ENCODE measurements around the gene CRAT. TPM values are rescaled to one million over a fixed set of nuclear protein-coding genes. Genes with fewer than 3 reads are reported as not detected.

The CRAT gene
- total RNA-seq, 1 experiment from 2014 or later, result 13.9 TPM

- H3K27ac ChIP-seq, result no peak overlapping the region
- H3K4me1 ChIP-seq, result peaks cover 4% of the 10 kb centered on the region; the same call in 1 of the 2 replicates
- H3K4me3 ChIP-seq, result no peak overlapping the region
- H3K9me3 ChIP-seq (replicated peaks), result no peaks in the 10 kb centered on the region
- DNase-seq, result no peak
- no peaks in the 10 kb centered on the region for H3K36me3 ChIP-seq
- H3K27me3 ChIP-seq, result no peaks in the 10 kb centered on the region
Measured at GRCh38 chr9:129074106-129074505, 36.5 kb downstream of the CRAT start.

GRCh38 chr9:129073404-129073803 lies 37.2 kb downstream of the CRAT start:
- DNase-seq, result no peak
- Histone ChIP-seq H3K36me3 (no peaks in the 10 kb centered on the region), H3K9me3 (replicated peaks) (no peaks in the 10 kb centered on the region), H3K27ac (no peak overlapping the region), H3K27me3 (no peaks in the 10 kb centered on the region), H3K4me1 (peaks cover 8% of the 10 kb centered on the region; the same call in 1 of the 2 replicates), H3K4me3 (no peak overlapping the region)

- no peak for DNase-seq
- H3K4me3 ChIP-seq, result no peak overlapping the region
- no peak overlapping the region for H3K27ac ChIP-seq
- no peaks in the 10 kb centered on the region for H3K9me3 ChIP-seq (replicated peaks)
- H3K4me1 ChIP-seq, result peaks cover 8% of the 10 kb centered on the region; the same call in 1 of the 2 replicates
- H3K36me3 ChIP-seq, result 0 out of 2 replicates have a peak, but pooled peaks cover 5% of the 10 kb centered on the region
- H3K27me3 ChIP-seq, result no peaks in the 10 kb centered on the region
Measured at GRCh38 chr9:129072171-129072570, 38.4 kb downstream of the CRAT start.

DNA sequence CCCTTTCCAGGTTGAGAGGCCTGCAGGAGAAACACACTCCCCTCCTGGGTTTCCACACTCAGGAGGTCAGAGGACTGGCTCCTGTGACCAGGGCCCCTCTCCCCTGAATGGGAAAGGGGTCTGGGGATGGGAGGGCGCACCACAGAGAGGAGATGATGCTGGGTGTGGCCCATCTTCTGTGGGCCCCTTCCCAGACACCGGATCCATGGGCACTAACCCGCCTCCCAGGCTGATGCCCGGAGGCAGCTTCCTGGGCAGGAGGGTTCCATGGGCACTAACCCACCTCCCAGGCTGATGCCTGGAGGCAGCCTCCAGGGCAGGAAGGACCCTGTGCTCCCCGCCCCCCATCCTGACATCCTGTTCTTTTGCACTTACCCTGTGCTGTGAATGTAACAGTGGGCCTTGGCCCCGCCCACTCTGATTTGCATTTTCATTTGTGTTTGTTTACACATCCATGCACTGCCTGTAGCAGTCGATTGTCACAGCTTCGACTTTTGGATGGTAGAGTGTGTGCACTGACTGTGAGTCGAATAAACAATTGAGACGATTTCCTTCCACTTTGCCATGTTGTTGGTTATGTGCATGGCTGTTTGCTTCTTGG lies 39.0 kb downstream of the CRAT start:
- DNase-seq, result no peak
- H3K4me1 ChIP-seq, result peaks cover 8% of the 10 kb centered on the region; the same call in 1 of the 2 replicates
- no peak overlapping the region for H3K4me3 ChIP-seq
- no peaks in the 10 kb centered on the region for H3K9me3 ChIP-seq (replicated peaks)
- H3K36me3 ChIP-seq, result 0 out of 2 replicates have a peak, but pooled peaks cover 5% of the 10 kb centered on the region
- no peak overlapping the region for H3K27ac ChIP-seq
- no peaks in the 10 kb centered on the region for H3K27me3 ChIP-seq

- no peak for DNase-seq
- Histone ChIP-seq H3K9me3 (replicated peaks) (no peaks in the 10 kb centered on the region), H3K4me1 (peaks cover 8% of the 10 kb centered on the region; the same call in 1 of the 2 replicates), H3K4me3 (no peak overlapping the region), H3K27me3 (no peaks in the 10 kb centered on the region), H3K27ac (no peak overlapping the region), H3K36me3 (peaks cover 5% of the 10 kb centered on the region; the same call in 1 of the 2 replicates)
Measured at GRCh38 chr9:129070696-129071525, 39.7 kb downstream of the CRAT start.

DNA sequence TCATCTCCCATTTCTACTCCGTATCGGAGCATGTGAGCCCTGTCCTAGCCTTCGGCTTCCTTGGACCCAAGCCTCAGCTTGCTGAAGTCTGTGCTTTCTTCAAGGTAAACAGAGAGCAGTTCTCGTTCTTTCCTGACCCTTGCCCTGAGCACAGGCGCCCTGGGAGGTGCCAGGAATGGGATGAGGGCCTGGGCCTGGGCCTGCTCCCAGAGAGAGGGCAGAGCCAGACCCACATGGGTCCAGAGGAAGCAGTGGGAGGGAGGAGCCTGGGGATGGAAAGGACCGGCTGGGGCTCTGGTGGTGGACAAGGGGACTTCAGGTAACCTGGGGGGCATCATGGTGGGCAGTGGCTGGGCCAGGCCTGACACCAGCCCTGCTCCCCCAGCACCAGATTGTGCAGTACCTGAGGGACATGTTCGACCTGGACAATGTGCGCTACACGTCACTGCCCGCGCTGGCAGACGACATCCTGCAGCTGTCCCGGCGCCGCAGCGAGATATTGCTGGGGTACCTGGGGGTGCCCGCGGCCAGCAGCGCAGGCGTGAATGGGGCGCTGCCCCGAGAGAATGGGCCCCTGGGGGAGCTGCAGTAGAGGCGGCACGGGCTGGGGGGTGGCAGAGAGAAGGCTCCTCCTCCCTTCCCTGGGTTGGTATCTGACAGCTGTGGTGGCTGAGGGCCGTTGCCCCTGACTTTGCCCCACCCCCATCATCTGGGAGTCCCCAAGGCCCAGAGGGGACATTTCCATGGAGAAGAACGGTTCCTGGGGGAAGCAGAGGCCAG lies 40.5 kb downstream of the CRAT start:
- Histone ChIP-seq H3K4me3 (no peak overlapping the region), H3K36me3 (peaks cover 14% of the 10 kb centered on the region), H3K27me3 (no peaks in the 10 kb centered on the region), H3K4me1 (peaks cover 8% of the 10 kb centered on the region; the same call in 1 of the 2 replicates), H3K9me3 (replicated peaks) (no peaks in the 10 kb centered on the region), H3K27ac (no peak overlapping the region)
- DNase-seq, result no peak

- Histone ChIP-seq H3K4me1 (peaks cover 8% of the 10 kb centered on the region; the same call in 1 of the 2 replicates), H3K9me3 (replicated peaks) (no peaks in the 10 kb centered on the region), H3K27ac (peak overlapping the region; percentile 29), H3K36me3 (peaks cover 15% of the 10 kb centered on the region), H3K27me3 (no peaks in the 10 kb centered on the region), H3K4me3 (no peak overlapping the region)
- DNase-seq, result peak; percentile 79
Measured at GRCh38 chr9:129068990-129069861, 41.4 kb downstream of the CRAT start.

DNA sequence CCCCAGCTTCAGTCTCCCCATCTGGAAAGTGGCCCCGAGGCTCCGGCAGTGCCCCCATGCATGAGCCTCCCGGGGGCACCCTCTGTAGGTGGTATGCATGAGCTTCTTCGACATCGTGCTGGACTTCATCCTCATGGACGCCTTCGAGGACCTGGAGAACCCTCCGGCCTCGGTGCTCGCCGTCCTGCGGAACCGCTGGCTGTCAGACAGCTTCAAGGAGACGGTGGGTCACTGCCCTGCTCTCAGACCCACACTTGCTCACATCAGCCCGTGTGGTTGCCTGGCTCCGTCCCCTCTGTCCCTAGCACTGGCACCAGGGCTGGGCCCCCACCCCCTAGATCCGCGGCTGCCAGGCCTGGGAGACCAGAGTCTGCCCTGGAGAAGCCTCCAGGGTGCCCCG lies 42.5 kb downstream of the CRAT start:
- Histone ChIP-seq H3K9me3 (replicated peaks) (no peaks in the 10 kb centered on the region), H3K36me3 (peaks cover 18% of the 10 kb centered on the region), H3K27ac (no peak overlapping the region), H3K27me3 (no peaks in the 10 kb centered on the region), H3K4me1 (peaks cover 8% of the 10 kb centered on the region; the same call in 1 of the 2 replicates), H3K4me3 (no peak overlapping the region)
- no peak for DNase-seq

DNA sequence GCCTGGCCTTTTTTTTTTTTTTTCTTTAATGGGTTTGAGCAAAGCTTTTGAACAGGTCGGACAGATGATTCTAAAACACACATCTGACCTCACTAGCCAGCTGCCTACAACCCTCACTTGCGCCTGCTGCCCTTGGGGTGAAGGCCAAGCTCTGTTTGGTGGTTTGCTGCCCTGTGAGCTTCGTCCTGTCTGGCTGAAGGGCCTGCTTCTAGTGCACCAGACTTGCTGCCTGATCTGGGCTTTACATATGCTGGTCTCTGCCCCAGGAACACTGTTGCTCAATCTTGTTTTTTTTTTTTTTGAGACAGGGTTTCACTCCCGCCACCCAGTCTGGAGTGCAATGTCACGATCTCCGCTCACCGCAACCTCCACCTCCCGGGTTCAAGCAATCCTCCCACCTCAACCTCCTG lies 46.1 kb downstream of the CRAT start:
- DNase-seq, result no peak

DNA sequence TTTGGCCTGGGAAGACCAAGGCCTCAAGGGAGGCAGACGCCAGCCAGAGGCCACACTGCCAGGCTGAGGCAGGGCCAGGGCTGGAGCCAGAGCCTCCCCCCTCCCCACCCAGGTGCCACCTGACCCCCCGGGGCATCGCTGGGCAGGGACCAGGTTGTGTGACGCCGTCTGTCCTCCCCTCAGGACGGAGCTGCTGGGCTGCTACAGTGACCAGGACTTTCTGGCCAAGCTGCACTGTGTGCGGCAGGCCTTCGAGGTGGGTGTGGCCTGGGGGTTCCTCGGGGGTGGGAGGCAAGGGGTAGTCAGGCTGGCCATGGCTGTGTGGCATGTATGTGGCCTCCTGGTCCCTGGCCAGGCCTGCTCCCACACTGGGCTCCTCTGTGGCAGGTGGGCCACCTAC lies 47.5 kb downstream of the CRAT start:
- Histone ChIP-seq H3K27ac (no peak overlapping the region), H3K4me1 (no peaks in the 10 kb centered on the region), H3K36me3 (peaks cover 33% of the 10 kb centered on the region), H3K4me3 (no peak overlapping the region), H3K9me3 (replicated peaks) (no peaks in the 10 kb centered on the region), H3K27me3 (no peaks in the 10 kb centered on the region)
- no peak for DNase-seq

More for the DNA sequence above, 46.1 kb downstream of the CRAT start:
- H3K27ac ChIP-seq, result no peak overlapping the region
- no peaks in the 10 kb centered on the region for H3K9me3 ChIP-seq (replicated peaks)
- no peaks in the 10 kb centered on the region for H3K27me3 ChIP-seq
- H3K36me3 ChIP-seq, result peaks cover 30% of the 10 kb centered on the region
- peaks cover 4% of the 10 kb centered on the region; the same call in 1 of the 2 replicates for H3K4me1 ChIP-seq
- no peak overlapping the region for H3K4me3 ChIP-seq

GRCh38 chr9:129060991-129061390 lies 49.6 kb downstream of the CRAT start:
- Histone ChIP-seq H3K4me3 (no peak overlapping the region), H3K36me3 (peaks cover 36% of the 10 kb centered on the region), H3K9me3 (replicated peaks) (no peaks in the 10 kb centered on the region), H3K27me3 (no peaks in the 10 kb centered on the region), H3K4me1 (no peaks in the 10 kb centered on the region), H3K27ac (no peak overlapping the region)
- no peak for DNase-seq

- Histone ChIP-seq H3K27ac (no peak overlapping the region), H3K36me3 (peaks cover 28% of the 10 kb centered on the region), H3K4me3 (no peak overlapping the region), H3K9me3 (replicated peaks) (no peaks in the 10 kb centered on the region), H3K4me1 (no peaks in the 10 kb centered on the region), H3K27me3 (no peaks in the 10 kb centered on the region)
- DNase-seq, result no peak
Measured at GRCh38 chr9:129059796-129060785, 50.5 kb downstream of the CRAT start.

All from SJCRH30 (cell line).